GM12872 (cell line): ENCODE data around the gene NPAS2.

Source experiments
- TF ChIP-seq, protein P1 (sequence below): IDR thresholded peaks from 3 replicates; pipeline ENCODE4 v1.5.1; 2011; ENCODE audit warnings: low read depth, mild to moderate bottlenecking, low read length, moderate library complexity; ENCODE audit not compliant: insufficient read depth

Gene NPAS2

DNA sequence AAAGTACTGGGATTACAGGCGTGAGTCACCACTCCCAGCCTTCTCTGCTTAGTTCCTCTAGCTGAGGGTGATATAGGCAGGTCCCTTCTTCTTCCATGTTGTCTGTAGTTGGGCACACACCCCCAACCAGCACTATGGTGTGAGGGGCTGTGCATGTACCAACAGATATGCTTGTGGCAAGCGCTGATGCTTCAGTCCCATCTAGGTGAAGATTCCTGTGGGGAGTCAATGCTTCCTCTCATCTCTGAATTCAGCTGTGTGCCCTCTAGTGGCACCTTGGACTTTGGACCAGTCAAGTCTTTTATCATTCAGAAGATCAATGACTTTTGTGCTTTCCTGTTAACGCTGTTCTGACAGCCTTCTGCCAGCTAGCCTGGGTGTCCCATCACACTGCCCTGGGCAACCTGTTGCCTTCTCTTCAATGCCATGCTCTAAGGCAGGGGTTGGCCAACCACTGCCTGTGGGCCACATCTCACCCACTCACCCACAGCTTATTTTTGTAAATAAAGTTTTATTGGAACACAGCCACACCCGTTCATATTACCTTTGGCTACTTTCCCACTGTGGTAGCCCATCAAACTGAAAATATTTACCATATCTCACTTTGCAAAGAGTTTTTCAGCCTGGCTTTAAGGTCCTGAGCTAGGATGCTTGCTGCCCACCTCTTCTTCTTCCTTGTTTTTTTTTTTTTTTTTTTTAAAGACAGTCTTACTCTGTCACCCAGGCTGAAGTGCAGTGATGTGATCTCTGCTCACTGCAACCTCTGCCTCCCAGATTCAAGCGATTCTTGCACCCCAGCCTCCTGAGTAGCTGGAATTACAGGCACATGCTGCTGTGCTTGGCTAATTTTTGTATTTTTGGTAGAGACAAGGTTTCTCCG, 51.0 kb downstream of the NPAS2 start:
- TF ChIP-seq, protein P1, sequence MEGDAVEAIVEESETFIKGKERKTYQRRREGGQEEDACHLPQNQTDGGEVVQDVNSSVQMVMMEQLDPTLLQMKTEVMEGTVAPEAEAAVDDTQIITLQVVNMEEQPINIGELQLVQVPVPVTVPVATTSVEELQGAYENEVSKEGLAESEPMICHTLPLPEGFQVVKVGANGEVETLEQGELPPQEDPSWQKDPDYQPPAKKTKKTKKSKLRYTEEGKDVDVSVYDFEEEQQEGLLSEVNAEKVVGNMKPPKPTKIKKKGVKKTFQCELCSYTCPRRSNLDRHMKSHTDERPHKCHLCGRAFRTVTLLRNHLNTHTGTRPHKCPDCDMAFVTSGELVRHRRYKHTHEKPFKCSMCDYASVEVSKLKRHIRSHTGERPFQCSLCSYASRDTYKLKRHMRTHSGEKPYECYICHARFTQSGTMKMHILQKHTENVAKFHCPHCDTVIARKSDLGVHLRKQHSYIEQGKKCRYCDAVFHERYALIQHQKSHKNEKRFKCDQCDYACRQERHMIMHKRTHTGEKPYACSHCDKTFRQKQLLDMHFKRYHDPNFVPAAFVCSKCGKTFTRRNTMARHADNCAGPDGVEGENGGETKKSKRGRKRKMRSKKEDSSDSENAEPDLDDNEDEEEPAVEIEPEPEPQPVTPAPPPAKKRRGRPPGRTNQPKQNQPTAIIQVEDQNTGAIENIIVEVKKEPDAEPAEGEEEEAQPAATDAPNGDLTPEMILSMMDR = peak; percentile 23; the same call in 1 of the 3 replicates

DNA sequence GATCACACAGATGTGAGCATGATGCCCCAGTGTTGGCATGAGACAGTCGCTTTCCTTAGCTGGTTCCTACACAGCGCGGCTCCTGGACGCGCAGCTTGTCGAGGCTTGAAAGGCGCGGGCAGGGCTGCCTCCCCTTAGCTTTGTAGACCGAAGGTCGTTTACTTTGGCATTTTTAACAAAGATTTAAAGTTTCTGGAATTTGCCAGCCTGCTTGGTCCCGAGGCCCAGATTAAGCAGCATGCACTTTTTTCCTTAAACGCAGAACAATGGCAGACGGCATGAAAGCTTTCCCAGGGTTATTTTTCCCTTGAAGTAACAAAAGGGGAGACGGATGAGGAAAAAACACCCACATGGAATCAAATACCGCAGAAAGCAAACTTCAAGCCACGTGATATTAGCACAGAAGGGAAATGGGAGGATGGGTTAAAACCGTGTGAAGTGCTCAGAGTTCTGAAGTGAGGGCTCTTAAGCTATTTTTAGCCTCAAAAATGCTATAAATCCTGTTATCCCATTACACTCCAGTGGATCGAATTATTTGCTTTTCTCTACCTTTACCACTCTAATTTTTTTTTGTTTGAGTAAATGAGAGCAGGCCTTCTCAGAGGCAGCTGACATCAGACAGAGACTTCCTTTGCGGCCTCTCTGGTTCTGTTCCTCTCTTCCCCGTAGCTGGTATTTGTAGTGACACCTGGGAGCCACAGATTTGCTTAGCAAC, 55.7 kb downstream of the NPAS2 start:
- TF ChIP-seq, protein P1 = no peak

DNA sequence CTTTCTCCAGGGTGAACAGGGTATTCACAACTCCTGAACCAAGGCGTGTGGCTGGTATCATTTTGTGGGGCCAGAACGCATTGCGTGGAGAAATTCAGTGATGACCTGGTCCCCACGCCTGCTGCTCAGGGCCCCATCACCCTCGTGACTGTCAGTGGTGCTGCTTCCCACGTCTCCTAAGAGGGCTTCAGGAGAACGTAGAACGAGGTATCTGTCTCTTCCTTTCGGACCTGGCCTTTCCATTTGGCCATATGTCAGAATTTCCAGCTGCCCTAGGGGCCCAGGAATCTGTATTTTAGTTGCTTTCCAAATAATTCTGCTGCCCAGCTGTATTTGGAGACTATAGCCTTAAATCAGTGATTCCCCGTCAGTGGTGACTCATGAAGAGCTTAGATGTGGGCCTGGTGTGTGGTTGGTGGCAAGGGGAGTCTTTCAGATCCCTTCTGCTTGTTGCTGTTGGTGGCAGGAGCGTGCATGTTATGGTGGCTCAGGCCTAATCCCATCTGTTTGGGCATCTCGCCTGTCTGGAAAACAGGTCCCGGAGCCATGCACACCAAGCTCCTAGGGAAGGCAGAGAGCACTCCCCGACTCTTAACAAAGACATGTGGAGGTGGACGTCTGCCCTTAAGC, 56.4 kb downstream of the NPAS2 start:
- TF ChIP-seq, protein P1 = no peak

DNA sequence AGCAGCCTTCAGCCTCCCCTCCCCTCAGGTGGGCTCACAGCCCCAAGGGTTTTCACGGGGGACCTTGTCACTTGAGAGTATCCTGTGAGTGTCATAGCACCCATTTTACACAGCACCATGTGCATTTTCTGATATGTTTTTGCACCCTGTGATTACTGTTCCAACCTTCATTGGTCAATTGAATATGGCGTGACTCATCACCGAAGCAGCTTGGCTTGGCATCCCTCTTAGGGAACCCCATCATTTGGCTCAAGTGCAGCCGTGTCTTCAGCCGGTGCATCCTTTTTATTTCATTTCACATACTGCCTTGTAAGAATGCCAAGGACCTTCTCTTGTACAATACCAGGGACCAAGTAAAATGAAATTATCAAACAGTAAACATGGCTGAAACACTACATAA, 57.6 kb downstream of the NPAS2 start:
- TF ChIP-seq, protein P1 = no peak

DNA sequence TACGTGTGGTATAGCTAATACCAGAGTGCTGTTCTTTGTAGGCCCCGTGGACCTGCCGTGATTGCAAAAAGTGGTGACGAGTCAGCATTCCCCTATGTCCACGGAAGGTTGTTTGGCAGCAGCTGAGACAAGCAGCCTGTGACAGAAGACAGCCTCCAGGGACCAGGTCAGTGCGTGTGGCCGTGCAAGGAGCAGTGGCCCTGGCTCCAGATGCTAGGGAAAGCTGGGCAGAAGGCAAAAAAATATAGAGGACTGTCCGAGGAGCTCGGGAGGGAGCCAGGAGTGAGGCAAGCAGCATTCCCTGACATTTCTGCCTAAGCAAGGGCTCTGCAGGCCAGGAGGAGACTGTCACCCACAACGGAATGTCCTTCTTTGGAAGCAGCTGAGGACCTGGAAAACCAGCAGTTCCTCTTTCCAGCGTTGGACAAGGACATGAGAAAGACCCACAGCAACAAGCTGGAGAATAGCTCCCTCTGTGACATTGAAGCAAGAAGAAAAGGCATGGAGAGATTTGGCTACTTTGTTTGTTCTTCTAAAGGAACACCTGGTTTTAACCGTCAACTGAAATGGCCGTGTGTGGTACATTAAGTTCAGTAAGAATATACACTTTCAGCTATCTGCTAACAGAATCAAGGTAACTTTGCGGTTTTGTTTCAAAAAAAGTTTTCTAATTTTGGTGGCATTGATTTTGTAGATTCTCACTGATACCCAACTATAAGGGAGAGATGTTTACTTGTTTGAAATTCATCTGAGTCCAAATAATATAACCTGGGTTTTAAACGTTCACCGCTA, 58.3 kb downstream of the NPAS2 start:
- TF ChIP-seq, protein P1 = no peak

DNA sequence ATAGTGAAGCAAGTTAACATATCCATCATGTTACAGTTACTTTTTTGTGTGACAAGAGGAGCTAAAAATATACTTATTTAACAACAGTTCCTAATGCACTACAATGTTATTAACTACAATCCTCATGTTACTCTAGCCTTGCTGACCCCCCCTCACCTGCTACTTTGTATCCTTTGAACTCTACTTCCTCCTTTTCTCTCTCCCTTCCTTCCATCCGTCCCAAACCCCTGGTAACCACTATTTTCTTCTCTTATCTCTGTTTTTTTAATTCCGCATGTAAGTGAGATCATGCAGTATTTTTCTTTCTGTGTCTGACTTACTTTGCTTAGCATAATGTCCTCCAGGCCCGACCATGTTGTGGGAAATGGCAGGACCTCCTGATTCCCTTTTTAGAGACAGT, 59.4 kb downstream of the NPAS2 start:
- TF ChIP-seq, protein P1 = no peak
